ENCODE measurements around the gene CALCOCO1.

Gene CALCOCO1

GRCh38 chr12:53714004-53714403 is 13.2 kb downstream of the CALCOCO1 start:
- no peak for DNase-seq (ENCODE audit: low read depth)
- no peak for TF ChIP-seq CTCF (conservative IDR thresholded peaks at IDR 0.05; ENCODE audit: control insufficient read depth, insufficient read depth, low read depth, low read length)
- H3K4me3 ChIP-seq (ENCODE audit: control insufficient read depth, low read depth, low read length): no peak overlapping the region

GRCh38 chr12:53713516-53713915 is 13.7 kb downstream of the CALCOCO1 start:
- DNase-seq (ENCODE audit: low read depth): no peak
- TF ChIP-seq CTCF (conservative IDR thresholded peaks at IDR 0.05; ENCODE audit: control insufficient read depth, insufficient read depth, low read depth, low read length): no peak
- no peak overlapping the region for H3K4me3 ChIP-seq (ENCODE audit: control insufficient read depth, low read depth, low read length)

- no peak for DNase-seq (ENCODE audit: low read depth)
- TF ChIP-seq CTCF (conservative IDR thresholded peaks at IDR 0.05; ENCODE audit: control insufficient read depth, insufficient read depth, low read depth, low read length): no peak
- H3K4me3 ChIP-seq (ENCODE audit: control insufficient read depth, low read depth, low read length): no peak overlapping the region
These were observed 15.1 kb downstream of the CALCOCO1 start for GRCh38 chr12:53712059-53712643.

- no peak for TF ChIP-seq CTCF (conservative IDR thresholded peaks at IDR 0.05; ENCODE audit: control insufficient read depth, insufficient read depth, low read depth, low read length)
- DNase-seq (ENCODE audit: low read depth): no peak
- H3K4me3 ChIP-seq (ENCODE audit: control insufficient read depth, low read depth, low read length): no peak overlapping the region
These were observed 17.2 kb downstream of the CALCOCO1 start for GRCh38 chr12:53710091-53710490.

- DNase-seq (ENCODE audit: low read depth): no peak
- TF ChIP-seq CTCF (conservative IDR thresholded peaks at IDR 0.05; ENCODE audit: control insufficient read depth, insufficient read depth, low read depth, low read length): no peak
- no peak overlapping the region for H3K4me3 ChIP-seq (ENCODE audit: control insufficient read depth, low read depth, low read length)
These were observed 17.6 kb downstream of the CALCOCO1 start for GRCh38 chr12:53709671-53710070.

- no peak for DNase-seq (ENCODE audit: low read depth)
- H3K4me3 ChIP-seq (ENCODE audit: control insufficient read depth, low read depth, low read length): no peak overlapping the region
- TF ChIP-seq CTCF (conservative IDR thresholded peaks at IDR 0.05; ENCODE audit: control insufficient read depth, insufficient read depth, low read depth, low read length): no peak
These were observed 21.2 kb downstream of the CALCOCO1 start for GRCh38 chr12:53706080-53706479.

- no peak overlapping the region for H3K4me3 ChIP-seq (ENCODE audit: control insufficient read depth, low read depth, low read length)
- peak; percentile 64 for DNase-seq (ENCODE audit: low read depth)
- TF ChIP-seq CTCF (conservative IDR thresholded peaks at IDR 0.05; ENCODE audit: control insufficient read depth, insufficient read depth, low read depth, low read length): no peak
These were observed 23.5 kb downstream of the CALCOCO1 start for GRCh38 chr12:53703756-53704155.

Measured in fibroblast of mammary gland (primary cell).